HepG2 (cell line): Measurements from ENCODE around the gene ATP13A5.

Experiments used
- CREB1 ChIP-seq, 2 experiments: fragments of 450-650 bp in 1 of 2; IDR thresholded peaks; 2 replicates each; pipeline ENCODE4 v1.6.1; 2016 to 2017; ENCODE audit warnings: control low read depth in 1 of 2, mild to moderate bottlenecking in 1 of 2, missing compliant biosample characterization in 1 of 2, missing genetic modification characterization in 1 of 2
- ELK4 ChIP-seq: sonication (generic); formaldehyde crosslinking; IDR thresholded peaks from 2 replicates; pipeline ENCODE4 v1.9.0; 2021; ENCODE audit warnings: missing genetic modification reagents, borderline replicate concordance
- HNF4G ChIP-seq, 2 experiments: sonication (generic) in 1 of 2; formaldehyde crosslinking in 1 of 2; IDR thresholded peaks; 2 replicates each; pipeline versions ENCODE4 v1.4.0 to v1.6.1; 2011 to 2020; ENCODE audit warnings: borderline replicate concordance in 2 of 2, low read depth in 2 of 2, mild to moderate bottlenecking in 2 of 2, low read length in 1 of 2, missing genetic modification reagents in 1 of 2, moderate library complexity in 1 of 2
- POLR2A ChIP-seq, 2 experiments: IDR thresholded peaks; 2 replicates each; pipeline ENCODE4 v1.6.1; 2011; ENCODE audit warnings: low read depth in 2 of 2, low read length in 2 of 2, mild to moderate bottlenecking in 1 of 2, moderate library complexity in 1 of 2; ENCODE audit not compliant: insufficient read depth in 1 of 2
- PRDM15 ChIP-seq: sonication (generic); formaldehyde crosslinking; IDR thresholded peaks from 2 replicates; pipeline ENCODE4 v1.4.0; 2020; ENCODE audit warnings: missing genetic modification reagents
- TCF7 ChIP-seq: sonication (generic); IDR thresholded peaks from 2 replicates; pipeline ENCODE4 v1.6.1; 2016; ENCODE audit warnings: antibody characterized with exemption, low read depth

GRCh38 chr3:193407688-193408087 lies 29.1 kb upstream of the ATP13A5 start:
- TF ChIP-seq TCF7 (no peak), PRDM15 (no peak), ELK4 (CRISPR knock-in tag) (no peak), HNF4G (IDR thresholded peaks at IDR 0.05; ENCODE audit: borderline replicate concordance, low read depth, low read length) (no peak), HNF4G (CRISPR knock-in tag; IDR thresholded peaks at IDR 0.05; ENCODE audit: borderline replicate concordance, low read depth) (no peak), POLR2A (IDR thresholded peaks at IDR 0.05; ENCODE audit: insufficient read depth in 1 of 2, low read depth in 2 of 2, low read length in 2 of 2) (no peak), CREB1 (IDR thresholded peaks at IDR 0.05) (no peak), CREB1 (CRISPR knock-in tag; IDR thresholded peaks at IDR 0.05) (no peak)
